Stimulated activated CD4-positive, alpha-beta T cell treated with anti-CD3 and anti-CD28 coated beads, Interleukin-1b, Interleukin-23, amount 100 ng/mL, for 24 hours (primary cell): ENCODE measurements around the gene PLA2G2E.
"Not testable (repeated sequence)": the region's sequence is repeated elsewhere in the genome, so short reads cannot be mapped to it uniquely, and the experiment has no call there.

Source experiments
- DNase-seq, 4 experiments: peaks; one replicate each; pipeline ENCODE4 v3.0.0-alpha.2; 2020; ENCODE audit warnings: low read depth in 4 of 4, low spot score in 1 of 4

Gene PLA2G2E

DNA sequence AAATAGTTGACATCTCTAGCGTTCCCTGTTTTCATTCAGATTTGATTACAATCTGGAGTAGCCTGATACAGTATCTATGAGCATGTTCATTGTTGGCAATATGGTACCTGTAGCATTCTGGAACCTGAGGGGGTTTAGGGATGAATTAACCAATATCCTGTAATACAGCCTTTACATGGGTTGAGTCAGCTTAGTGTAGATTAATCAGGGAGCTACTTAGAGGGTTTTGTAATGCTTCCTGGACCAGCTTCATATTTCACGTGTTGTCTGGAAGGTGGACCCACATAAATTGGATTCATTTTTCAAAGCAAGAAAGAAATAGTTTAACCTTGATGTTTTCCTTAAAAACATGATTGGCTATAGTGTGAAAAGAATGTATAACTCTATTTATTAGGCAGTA is 37.6 kb downstream of the PLA2G2E start:
- no peak for DNase-seq

DNA sequence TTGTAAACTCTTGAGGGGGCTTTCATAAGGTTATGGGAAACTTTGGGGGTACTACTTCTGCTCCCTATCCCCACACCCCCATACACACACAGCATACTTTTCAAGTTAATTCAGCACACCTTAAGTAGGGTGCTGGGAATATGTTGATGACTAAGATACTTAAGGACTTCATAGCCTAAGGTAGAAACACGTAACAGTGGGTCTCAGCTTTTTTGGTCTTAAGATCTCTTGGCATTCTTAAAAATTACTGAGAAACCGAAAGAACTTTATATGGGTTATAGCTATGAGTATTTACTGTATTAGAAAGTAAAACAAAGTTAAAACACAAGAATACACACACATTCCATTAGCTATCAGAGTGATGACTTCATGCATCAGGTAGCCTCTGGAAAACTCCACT is 39.1 kb downstream of the PLA2G2E start:
- no peak for DNase-seq

DNA sequence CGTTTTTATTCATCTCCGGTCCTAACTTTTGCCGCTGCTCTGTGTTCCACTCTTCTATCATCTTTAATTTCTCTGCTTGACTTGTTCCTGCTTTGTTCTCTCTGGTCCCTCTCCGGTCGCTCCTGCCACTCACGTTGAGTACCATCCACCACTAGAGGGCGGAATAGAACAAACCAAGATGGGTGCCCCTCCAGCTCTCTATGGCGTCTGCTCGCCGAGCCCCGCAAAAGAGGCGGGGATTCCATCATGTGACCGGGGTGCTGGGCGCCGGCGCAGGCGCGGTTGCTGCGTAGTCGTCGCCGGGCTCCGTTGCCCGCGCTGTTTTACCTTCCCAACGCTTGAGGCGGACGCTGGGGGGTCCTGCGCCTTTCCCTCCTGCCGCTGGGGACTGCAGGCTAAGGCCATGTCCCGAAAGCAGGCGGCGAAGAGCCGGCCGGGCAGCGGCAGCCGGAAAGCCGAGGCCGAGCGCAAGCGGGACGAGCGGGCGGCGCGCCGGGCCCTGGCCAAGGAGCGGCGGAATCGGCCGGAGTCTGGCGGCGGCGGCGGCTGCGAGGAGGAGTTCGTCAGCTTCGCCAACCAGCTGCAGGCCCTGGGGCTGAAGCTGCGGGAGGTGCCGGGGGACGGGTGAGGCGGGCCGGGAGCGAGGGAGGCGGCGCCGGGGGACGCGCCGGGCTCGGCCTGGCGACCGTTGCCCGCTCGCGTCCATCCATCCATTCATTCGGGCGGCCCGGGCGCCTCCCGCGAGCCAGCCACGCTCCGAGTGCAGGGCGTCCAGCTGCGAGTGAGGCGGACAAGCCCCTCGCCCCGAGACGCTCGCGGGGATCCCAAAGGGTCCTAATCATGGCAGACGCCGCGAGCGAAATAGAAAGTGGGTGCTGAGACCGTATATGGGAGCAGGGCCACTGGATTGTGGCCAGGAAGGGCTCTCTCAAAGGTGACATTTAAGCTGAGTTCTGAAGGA is 41.0 kb downstream of the PLA2G2E start, which contains the start of gene OTUD3:
Gene OTUD3 (plus strand): TSS at position 285 of the 961 bp plus-strand sequence. CDS start 119 bp downstream, at position 404.
- DNase-seq, result peak; percentile 84 to 93 (median 90)

DNA sequence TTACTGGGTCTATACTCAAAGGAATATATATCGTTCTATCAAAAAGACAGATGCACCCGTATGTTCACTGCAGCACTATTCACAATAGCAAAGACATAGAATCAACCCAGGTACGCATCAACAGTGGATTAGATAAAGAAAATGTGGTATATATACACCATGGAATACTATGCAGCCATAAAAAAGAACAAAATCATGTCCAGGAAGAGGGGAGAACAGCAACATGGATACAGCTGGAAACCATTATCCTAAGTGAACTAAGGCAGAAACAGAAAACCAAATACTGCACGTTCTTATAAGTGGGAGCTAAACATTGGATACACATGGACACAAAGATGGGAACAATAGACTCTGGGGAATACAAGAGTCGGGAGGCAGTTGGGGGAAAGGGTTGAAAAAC is 42.6 kb downstream of the PLA2G2E start:
- not testable (repeated sequence) for DNase-seq

DNA sequence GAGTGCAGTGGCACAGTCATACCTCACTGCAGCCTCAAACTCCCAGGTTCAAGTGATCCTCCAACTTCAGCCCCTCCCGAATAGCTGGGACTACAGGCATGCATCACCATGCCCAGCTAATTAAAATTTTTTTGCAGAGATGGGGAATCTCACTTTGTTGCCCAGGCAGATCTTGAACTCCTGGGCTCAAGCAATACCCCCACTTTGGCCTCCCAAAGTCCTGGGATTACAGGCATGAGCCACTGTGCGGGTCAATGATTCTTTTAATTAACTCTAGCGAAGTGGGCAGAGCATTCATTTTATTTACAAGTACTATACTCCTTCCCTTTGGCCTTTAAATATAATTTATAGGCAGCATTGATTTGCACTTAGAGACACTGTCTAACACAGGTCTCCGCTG is 43.8 kb downstream of the PLA2G2E start:
- no peak for DNase-seq

DNA sequence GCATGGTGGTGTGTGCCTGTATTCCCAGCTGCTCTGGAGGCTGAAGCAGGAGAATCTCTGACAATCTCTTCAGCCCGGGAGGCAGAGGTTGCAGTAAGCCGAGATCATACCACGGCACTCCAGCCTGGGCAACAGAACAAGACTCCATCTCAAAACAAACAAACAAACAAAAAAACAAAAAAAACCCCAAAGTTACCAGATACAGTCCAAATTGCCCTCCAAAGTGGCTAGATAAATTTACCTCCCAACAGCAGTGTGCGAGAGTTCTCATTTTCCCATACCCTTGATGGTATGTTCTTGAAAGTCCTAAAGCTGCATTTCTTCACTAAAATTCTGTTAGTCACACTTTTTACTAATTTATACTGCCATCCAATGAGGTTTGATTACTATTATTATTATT is 44.2 kb downstream of the PLA2G2E start:
- no peak for DNase-seq

DNA sequence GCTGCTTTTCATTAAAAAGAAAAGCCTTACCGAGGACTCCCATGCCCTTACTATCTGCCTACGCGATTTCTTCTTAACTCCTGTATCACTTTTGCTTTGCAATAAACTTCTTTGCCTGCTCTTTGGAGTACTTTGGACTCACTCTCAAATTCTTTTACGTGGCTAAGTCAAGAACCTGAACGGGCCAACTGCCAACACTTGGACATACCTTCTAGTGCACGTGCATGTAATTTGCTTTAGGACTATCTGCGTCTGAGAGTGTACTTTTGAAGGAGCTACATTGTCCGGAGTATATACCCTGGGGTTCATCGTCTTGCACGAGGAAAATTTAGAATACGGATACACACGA is 44.8 kb downstream of the PLA2G2E start:
- DNase-seq, result no peak

DNA sequence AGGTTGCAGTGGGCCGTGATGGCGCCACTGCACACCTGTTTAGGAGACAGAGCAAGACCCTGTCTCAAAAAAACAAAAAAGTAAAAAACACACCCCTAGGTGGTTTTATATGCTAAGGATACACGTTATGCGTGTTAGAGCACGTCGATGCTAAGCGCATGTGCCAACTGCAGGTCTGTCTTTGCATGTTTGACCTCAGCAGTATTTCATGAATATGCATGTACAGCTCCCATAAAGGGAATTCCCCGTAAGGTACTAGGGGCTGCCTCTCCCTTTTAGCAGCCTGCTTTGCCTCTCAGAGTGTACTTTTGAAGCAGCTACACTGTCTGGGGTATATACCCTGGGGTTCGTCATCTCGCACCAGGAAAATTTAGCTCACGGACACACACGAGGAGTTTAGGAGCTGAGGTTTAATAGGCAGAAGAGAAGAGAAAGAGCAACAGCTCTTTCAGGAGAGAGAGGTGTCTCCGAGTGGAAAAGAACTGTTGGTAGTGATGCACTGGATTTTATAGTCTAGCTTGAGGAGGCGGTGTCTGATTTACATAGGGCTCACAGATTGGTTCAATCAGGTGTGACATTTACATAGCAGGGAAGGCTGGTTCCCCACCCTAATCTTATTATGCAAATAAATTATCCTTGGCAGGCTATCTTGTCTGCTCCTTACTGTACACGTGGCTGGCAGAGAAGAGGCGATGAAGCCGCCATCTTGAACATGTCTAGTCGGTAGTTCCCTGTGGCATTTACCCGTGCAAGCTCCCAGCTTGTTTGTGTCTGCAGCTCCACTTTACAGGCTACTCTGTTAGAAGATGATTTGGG is 45.4 kb downstream of the PLA2G2E start:
- no peak for DNase-seq

DNA sequence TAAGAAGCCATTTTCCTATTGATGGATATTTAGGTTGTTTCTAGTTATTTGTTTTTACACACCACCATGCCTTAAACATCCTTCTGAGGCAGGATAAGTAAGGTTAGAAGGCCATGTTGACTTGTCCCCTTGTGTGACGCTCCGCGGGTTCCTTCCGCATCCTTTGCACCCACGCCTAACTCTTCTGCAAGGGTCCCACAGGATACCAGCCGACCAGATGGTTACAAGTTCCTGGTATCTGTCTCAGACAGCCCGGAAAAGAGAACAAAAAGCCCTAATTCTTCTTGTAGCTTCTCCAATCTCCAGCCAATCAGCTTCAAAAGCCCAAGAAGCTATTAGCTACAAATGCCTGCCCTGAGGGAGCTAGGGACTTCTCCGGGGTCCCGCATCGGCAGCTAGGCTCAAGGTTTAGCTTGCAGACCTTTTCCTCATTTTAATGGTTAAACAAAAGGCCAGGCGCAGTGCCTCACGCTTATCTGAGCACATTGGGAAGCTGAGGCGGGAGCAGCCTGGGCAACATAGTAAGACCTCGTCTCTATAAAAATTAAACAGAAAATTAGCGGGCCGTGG is 46.2 kb downstream of the PLA2G2E start:
- no peak for DNase-seq

DNA sequence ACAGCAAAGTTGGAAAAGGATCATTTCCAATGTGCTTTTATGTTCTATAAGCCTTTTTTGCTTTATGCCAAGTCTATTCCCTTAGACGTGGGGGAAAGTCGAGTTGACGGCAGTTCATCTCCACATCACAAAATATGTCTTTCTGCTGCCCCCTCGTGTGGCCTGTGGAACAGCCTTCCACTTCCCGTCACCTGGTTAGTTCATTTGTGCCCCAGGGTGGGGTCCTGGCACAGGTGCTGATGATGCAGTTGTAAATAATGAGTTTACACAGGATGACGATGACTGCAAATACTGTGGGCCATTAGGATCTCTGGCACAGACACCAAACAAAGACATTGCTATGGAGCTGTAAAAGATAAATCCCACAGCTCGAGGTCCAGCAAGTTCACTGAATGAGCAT is 51.2 kb downstream of the PLA2G2E start:
- no peak for DNase-seq
